ENCODE data around the gene VRK2. TPM values are rescaled to one million over a fixed set of nuclear protein-coding genes. Genes with fewer than 3 reads are reported as not detected.

Gene VRK2
- total RNA-seq, 3 donors from 2014 or later, result 26.9 to 34.0 (median 28.2) TPM

DNA sequence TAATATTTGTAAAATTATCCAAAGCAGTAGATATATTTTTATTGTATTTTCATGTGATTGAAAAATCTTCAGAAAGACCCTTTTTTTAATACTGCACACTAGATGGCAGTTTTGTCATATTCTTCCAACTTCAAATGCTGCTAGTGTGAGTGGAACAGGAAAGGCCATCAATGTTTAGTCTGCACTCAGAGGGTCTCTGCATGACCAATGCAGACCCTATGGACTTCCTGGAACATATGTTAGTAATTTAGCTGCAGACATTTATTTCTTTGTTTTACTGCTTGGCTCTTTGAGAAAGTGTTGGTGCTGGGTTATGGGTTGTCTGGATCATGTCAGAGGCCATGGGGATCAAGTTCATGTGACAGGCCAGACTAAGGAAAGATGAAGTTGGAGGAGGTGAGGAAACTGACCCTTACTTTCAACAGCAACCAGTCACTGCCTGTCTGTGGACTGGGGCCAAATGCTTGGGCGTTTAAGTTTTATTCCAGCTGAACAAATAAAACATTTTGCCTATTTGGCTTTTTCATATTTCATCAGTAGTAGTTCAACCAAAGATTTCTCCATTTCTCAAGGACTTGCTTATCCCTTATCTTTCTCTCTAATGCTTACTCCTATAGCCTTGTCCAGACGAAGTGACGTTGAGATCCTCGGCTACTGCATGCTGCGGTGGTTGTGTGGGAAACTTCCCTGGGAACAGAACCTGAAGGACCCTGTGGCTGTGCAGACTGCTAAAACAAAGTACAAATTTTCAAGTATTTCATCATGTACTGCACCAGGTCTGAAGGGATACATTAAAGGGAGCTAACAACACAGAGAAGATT, 84.8 kb downstream of the VRK2 start:
- no peaks in the 10 kb centered on the region for H3K4me1 ChIP-seq
- DNase-seq (ENCODE audit: low spot score in 2 of 2), result no peak

DNA sequence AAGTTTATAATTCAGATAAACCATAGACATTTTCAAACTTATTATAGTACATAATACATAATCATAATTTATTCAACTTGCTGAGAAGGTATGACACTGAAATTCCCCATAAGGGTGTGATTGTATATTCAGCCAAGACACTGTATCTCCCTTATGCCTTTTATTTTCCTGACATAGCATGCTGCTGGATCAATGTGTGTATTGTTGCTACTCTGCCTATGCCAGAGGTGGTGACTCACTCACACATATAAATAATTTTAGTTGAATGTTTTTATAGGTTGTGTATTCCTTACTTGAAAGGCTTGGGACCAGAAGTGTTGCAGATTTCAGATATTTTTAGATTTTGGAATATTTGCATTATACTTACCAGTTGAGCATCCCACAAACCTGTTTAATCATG, 86.8 kb downstream of the VRK2 start:
- intact Hi-C loops (cut with DNase I; ENCODE audit: low total_unique reads), result loop anchor here (5.0 kb wide), 1 partner anchor 1914 kb away; no protein-coding TSS in a partner anchor
- peaks cover 5% of the 10 kb centered on the region for H3K36me3 ChIP-seq
- TF ChIP-seq POLR2A (IDR thresholded peaks at IDR 0.05) (no peak), POLR2AphosphoS5 (IDR thresholded peaks at IDR 0.05) (no peak)
- TF ChIP-seq, protein P1, sequence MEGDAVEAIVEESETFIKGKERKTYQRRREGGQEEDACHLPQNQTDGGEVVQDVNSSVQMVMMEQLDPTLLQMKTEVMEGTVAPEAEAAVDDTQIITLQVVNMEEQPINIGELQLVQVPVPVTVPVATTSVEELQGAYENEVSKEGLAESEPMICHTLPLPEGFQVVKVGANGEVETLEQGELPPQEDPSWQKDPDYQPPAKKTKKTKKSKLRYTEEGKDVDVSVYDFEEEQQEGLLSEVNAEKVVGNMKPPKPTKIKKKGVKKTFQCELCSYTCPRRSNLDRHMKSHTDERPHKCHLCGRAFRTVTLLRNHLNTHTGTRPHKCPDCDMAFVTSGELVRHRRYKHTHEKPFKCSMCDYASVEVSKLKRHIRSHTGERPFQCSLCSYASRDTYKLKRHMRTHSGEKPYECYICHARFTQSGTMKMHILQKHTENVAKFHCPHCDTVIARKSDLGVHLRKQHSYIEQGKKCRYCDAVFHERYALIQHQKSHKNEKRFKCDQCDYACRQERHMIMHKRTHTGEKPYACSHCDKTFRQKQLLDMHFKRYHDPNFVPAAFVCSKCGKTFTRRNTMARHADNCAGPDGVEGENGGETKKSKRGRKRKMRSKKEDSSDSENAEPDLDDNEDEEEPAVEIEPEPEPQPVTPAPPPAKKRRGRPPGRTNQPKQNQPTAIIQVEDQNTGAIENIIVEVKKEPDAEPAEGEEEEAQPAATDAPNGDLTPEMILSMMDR (IDR thresholded peaks at IDR 0.05), result no peak
- no peaks in the 10 kb centered on the region for H3K9me3 ChIP-seq
- no peak overlapping the region for H3K4me3 ChIP-seq
- no peaks in the 10 kb centered on the region for H3K27me3 ChIP-seq
- DNase-seq (ENCODE audit: low spot score in 2 of 2), result no peak
- no peaks in the 10 kb centered on the region for H3K4me1 ChIP-seq
- H3K27ac ChIP-seq, result no peak overlapping the region

More for the DNA sequence above, 84.8 kb downstream of the VRK2 start:
- intact Hi-C loops (cut with DNase I; ENCODE audit: low total_unique reads), result loop anchor here (5.0 kb wide), 1 partner anchor 1916 kb away; no protein-coding TSS in a partner anchor
- Histone ChIP-seq H3K27ac (no peak overlapping the region), H3K27me3 (no peaks in the 10 kb centered on the region), H3K9me3 (no peaks in the 10 kb centered on the region), H3K4me3 (no peak overlapping the region), H3K36me3 (no peaks in the 10 kb centered on the region)
- TF ChIP-seq POLR2A (IDR thresholded peaks at IDR 0.05) (no peak), POLR2AphosphoS5 (IDR thresholded peaks at IDR 0.05) (no peak)
- TF ChIP-seq, protein P1 (IDR thresholded peaks at IDR 0.05), result no peak

DNA sequence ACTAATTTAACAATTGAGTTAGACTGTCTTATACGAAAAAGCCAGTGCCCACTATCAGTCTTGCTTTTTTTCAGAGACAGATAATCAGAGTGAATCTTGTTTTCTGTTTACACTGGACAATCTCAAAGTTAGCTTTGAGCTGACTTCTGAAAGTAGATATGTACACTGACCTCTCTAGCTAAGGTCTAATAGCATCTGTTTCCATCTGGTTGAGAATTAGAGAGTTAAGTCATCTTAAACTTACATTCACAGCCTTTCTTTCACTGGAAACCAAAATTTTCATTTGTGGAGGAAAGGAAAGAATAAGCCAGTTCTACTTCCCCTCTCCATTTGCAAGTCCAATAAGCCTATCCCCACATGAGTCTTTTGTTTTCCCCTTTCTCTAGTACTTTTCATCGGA, 89.3 kb downstream of the VRK2 start:
- no peaks in the 10 kb centered on the region for H3K9me3 ChIP-seq
- TF ChIP-seq POLR2A (IDR thresholded peaks at IDR 0.05), result no peak
- TF ChIP-seq POLR2AphosphoS5 (IDR thresholded peaks at IDR 0.05), result no peak
- TF ChIP-seq, protein P1 (IDR thresholded peaks at IDR 0.05), result no peak

DNA sequence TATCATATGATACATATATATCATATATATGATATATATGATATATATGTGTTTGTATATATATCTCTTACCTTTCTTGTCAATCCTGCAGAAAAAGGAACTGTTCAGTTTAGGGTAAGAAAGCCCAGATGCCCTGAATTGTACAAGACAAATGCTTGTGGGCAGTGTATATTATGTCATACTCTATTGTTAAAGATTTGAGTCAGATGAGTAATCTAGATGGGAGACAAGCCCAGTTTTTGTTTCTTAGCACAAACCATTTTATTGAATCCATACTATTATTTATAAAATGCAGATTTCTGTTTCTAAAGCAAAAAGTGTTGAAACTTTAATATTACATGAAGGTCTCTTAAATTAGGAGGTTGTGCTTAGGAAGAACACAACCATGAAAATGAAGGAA, 90.6 kb downstream of the VRK2 start:
- DNase-seq (ENCODE audit: low spot score in 2 of 2), result no peak
- Histone ChIP-seq H3K27ac (no peak overlapping the region), H3K27me3 (no peaks in the 10 kb centered on the region), H3K4me1 (no peaks in the 10 kb centered on the region), H3K4me3 (no peak overlapping the region), H3K9me3 (no peaks in the 10 kb centered on the region), H3K36me3 (peaks cover 5% of the 10 kb centered on the region)
- intact Hi-C loops (cut with DNase I; ENCODE audit: low total_unique reads), result no loop called here
- TF ChIP-seq POLR2AphosphoS5 (IDR thresholded peaks at IDR 0.05), result no peak
- TF ChIP-seq, protein P1 (IDR thresholded peaks at IDR 0.05), result no peak
- TF ChIP-seq POLR2A (IDR thresholded peaks at IDR 0.05), result no peak

More for the DNA sequence above, 89.3 kb downstream of the VRK2 start:
- no peak for DNase-seq (ENCODE audit: low spot score in 2 of 2)
- H3K36me3 ChIP-seq, result peaks cover 5% of the 10 kb centered on the region
- intact Hi-C loops (cut with DNase I; ENCODE audit: low total_unique reads), result no loop called here
- H3K4me1 ChIP-seq, result no peaks in the 10 kb centered on the region
- H3K27ac ChIP-seq, result no peak overlapping the region
- no peak overlapping the region for H3K4me3 ChIP-seq
- H3K27me3 ChIP-seq, result no peaks in the 10 kb centered on the region

DNA sequence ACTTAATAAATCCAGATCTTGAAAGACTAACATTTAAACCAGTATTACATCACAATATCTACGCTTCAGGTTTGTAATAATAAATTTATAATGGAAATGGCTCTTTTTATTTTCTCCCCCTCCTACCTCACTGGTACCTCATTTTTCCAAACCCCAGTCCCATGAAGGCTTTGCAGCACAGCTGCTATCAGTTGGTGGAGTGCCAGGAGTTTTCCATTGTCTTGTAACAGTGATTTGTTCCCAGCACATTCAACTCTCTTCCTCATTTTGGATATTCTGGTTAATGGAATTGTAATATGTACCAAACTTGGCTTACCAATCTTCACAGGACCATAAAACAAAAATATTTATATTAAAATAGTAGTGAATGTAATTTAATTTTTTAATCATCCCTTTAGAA, 91.2 kb downstream of the VRK2 start:
- Histone ChIP-seq H3K9me3 (no peaks in the 10 kb centered on the region), H3K27ac (no peak overlapping the region), H3K36me3 (peaks cover 5% of the 10 kb centered on the region), H3K4me3 (no peak overlapping the region), H3K27me3 (no peaks in the 10 kb centered on the region), H3K4me1 (no peaks in the 10 kb centered on the region)
- TF ChIP-seq, protein P1 (IDR thresholded peaks at IDR 0.05), result no peak
- no peak for TF ChIP-seq POLR2A (IDR thresholded peaks at IDR 0.05)
- TF ChIP-seq POLR2AphosphoS5 (IDR thresholded peaks at IDR 0.05), result no peak
- intact Hi-C loops (cut with DNase I; ENCODE audit: low total_unique reads), result no loop called here
- DNase-seq (ENCODE audit: low spot score in 2 of 2), result no peak

Measured in breast epithelium (tissue), 4 donors.